HG03575 (cell line): ENCODE data around the gene NOP9.

Experiments
- ATAC-seq: cut with Tn5 transposase; IDR thresholded peaks from one replicate; pipeline ENCODE4 v1.9.1; 2021; ENCODE audit not compliant: unreplicated experiment, insufficient number of reproducible peaks, low FRiP score; ENCODE audit errors: extremely low read depth

The NOP9 gene

GRCh38 chr14:24300326-24300980 lies 803 bp downstream of the NOP9 start:
- ATAC-seq: no peak

- no peak for ATAC-seq
Measured at GRCh38 chr14:24304019-24304387, 4.4 kb downstream of the NOP9 start.

- no peak for ATAC-seq
Measured at GRCh38 chr14:24307156-24307574, 7.5 kb downstream of the NOP9 start.

- no peak for ATAC-seq
Measured at GRCh38 chr14:24307575-24308341, 8.1 kb downstream of the NOP9 start, which contains the start of gene CIDEB. Gene CIDEB (minus strand): TSS chr14:24307977. CDS start chr14:24307858, 119 bp downstream.

GRCh38 chr14:24308342-24309124 lies 8.9 kb downstream of the NOP9 start:
- ATAC-seq: no peak

GRCh38 chr14:24309538-24310264 lies 10.1 kb downstream of the NOP9 start, which contains the start of gene LTB4R2:
Gene LTB4R2 (plus strand): TSS chr14:24310140. CDS start chr14:24310665, 525 bp downstream.
- ATAC-seq: no peak

- ATAC-seq: no peak
Measured at GRCh38 chr14:24310265-24310645, 10.6 kb downstream of the NOP9 start.

- no peak for ATAC-seq
Measured at GRCh38 chr14:24310646-24311604, 11.3 kb downstream of the NOP9 start, which contains the start of gene LTB4R. Gene LTB4R (plus strand): TSS chr14:24311502. CDS start chr14:24315652, 4,150 bp downstream.

DNA sequence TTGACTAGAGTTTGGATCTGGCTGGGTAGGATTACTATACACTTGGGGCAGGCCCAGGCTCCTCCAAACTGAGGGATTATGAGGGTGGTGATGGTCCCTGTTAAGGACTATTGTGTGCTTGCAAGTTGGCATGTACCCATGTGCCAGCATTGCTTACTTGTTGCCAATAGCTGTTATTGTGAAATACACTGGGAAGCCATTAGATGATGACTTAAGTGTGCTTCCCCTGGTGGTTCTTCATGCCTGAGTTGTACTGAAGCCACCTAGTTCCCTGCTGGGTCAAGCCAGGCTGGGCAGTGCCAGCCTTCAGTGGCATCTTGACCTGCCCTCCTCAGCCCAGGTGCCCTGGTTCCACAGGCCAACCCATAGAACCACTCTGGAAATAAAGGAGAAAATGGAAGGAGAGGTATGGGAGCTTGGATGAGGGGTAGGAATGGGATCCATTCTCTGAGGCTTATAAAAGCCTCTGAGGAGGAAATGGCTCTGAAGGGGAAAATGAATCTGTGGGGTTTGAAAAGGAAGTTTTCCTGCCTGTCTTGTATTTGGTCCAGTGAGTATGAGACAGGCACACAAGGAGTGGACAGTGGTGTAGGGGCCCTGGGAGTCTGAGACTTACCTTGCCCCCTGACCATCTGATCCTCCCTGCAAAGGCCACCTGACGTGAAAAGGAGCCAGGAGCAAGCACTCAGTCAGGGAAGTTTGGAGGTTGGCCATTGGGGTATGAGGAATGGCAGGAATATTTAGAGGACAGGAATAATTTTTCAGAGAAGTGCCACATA lies 12.4 kb downstream of the NOP9 start:
- ATAC-seq: no peak

DNA sequence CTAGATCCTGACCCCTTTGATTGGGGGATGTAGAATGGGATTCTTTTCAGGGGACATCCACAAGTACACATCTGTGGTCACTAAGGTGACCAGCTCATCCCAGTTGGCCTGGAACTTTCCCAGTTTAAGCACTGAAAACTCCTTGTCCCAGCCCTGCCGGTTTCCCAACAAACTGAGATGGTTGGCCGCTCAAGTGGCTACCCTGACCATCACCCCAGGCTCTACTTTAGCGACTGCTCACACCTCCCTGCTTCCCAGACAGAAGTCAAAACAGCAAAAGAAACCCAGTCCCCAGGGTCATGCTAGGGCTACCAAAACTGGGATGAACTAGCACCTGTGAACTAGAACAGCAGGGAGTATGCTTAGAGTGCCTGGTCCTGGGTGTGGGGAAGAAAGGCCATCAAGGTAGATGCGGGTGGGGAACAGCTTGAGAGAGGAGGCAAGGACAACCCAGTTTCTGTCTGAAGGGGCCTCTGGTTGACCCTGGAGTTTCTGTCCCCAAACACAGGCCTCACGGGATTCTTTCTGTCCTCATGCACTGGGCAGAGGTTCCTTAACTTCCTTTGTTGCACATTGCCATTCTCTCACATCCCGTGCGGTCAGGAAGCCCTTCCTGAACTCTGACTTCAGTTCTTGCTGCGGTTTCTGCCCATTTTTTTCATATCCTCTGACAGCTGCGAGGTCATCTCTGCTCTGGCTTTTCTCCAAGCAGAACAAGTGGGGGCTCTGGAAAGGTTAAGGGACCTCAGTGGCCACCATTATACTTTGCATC lies 13.3 kb downstream of the NOP9 start:
- no peak for ATAC-seq

DNA sequence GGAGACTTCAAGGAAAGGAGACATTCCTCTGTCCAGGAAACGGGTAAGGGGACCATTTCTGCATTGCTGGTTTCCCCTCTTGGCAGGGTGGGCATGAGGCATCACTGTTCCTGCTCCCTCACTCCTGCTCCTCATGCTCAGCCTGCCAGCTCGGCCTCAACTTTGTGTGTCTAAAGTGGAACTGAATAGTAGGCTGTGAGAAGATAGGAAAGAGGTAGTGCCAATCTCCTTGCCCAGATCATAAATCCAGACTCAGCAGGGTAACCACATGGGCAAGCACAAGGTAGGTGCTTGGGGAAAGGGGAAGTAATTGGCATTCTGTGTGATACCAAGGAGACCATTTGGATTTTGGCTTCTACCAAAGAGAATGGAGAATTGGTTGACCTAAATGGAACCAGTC lies 14.3 kb downstream of the NOP9 start:
- ATAC-seq: no peak

DNA sequence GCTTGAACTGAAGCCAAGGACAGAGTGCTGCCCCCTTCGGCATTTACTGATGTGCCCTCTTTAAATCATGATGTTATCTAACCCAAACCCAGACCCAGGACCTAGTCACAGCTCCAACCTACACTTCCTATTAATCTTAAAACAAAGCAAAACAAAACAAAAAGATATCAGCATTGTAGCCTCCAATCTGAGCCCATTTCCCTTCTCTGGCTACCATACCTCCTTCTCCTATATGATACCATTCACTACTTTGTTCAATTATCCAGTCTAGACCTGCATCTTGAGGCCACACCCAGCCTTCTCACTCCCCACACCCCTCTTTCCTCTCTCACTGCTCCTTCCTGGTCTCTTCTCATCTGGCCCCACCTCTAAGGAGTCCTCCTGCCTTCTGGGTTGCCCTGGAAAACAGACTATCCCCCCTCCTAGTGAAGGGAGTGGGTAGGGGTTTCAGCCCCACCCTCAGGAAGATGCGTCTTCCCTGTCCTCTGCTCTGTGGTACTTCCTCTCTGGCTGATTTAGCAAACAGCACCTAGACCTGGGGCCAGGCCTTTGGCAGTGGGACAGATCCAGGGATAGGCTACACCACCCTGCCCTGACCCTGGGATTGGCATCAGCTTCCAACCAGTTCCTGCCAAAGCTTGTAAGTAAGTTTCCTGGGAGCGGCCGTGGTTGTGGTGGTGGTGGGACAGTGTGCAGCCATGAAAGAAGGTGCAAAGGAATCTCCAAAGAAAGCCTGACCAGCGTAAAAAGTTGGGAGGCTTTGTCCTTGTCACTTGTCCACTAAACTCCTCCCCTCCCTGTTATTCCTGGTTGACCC lies 14.9 kb downstream of the NOP9 start:
- ATAC-seq: no peak

DNA sequence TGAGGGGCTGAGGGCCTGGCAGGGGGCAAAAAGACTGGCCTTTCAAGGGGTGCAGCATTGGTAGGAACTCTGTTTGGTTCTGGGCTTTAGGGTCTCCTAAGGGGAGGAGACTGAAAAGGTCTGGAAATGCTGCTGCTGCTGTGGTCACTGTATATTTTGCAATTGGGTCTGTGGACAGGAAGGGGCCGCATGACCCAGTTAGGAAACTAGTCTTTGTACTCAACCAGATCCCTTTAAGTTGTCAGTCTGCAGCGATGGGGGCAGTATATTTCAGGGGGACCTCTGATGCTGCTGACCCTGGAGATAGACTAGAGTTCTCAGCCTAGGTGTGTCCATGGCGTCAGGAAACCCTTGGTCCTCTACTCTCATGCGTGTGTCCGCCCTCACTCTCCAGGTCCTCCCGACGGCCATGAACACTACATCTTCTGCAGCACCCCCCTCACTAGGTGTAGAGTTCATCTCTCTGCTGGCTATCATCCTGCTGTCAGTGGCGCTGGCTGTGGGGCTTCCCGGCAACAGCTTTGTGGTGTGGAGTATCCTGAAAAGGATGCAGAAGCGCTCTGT lies 15.7 kb downstream of the NOP9 start:
- ATAC-seq: no peak

- ATAC-seq: no peak
Measured at GRCh38 chr14:24315807-24316596, 16.4 kb downstream of the NOP9 start.

DNA sequence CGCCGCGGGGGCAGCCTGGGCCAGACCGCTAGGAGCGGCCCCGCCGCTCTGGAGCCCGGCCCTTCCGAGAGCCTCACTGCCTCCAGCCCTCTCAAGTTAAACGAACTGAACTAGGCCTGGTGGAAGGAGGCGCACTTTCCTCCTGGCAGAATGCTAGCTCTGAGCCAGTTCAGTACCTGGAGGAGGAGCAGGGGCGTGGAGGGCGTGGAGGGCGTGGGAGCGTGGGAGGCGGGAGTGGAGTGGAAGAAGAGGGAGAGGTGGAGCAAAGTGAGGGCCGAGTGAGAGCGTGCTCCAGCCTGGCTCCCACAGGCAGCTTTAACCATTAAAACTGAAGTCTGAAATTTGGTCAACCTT lies 16.9 kb downstream of the NOP9 start:
- no peak for ATAC-seq
